Activated CD4-positive, CD25-positive, alpha-beta regulatory T cell treated with anti-CD3 and anti-CD28 coated beads, Interleukin-2, amount 50 U/mL, for 16 hours (primary cell): ENCODE measurements around the gene MON1B.
"Not testable (repeated sequence)": the region's sequence is repeated elsewhere in the genome, so short reads cannot be mapped to it uniquely, and the experiment has no call there.

Source experiments
- DNase-seq: peaks from one replicate; pipeline ENCODE4 v3.0.0-alpha.2; 2020; ENCODE audit warnings: low read depth, low spot score

The MON1B gene

DNA sequence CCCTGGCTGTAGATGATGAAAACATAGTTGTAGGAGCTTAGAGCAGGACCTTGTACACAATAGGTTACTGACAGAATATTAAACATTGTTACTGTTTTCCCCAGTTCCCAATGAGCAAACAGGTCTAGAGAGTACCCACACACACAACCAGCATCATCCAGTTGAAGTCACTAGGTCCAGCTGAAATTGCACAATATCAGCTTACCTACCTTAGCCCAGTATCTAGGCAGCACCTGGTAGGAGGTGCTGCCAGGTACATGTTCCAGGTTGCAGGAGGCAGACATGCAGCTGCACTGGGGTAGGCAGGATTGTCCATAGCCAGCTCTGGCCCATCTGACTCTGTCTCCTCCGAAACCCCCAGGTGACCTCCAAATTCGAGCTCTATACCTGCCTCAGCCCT, 6.8 kb downstream of the MON1B start:
- DNase-seq = no peak

DNA sequence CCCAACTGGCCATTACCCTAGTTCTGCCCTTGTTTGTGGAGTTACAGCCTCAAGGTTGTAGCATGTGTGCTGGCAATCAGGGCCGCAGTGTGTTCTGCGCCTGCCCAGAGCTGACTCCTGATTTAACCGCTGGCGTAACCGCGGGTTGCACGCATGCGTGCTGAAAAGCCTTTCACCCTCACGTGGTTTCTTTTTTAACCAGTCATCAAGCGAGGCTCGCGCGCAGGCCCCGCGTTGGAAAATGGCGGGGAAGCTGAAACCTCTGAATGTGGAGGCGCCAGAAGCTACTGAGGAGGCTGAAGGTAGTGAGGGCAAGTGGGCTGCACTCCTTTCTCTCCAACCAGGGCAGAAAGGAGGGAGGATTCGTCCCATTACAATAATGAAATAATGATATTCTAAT, 8.2 kb downstream of the MON1B start, which contains the start of gene SYCE1L:
Gene SYCE1L, plus strand, starts transcription at position 198 of the 400 bp plus-strand sequence. Its CDS starts 44 bp downstream, at position 242.
- no peak for DNase-seq

DNA sequence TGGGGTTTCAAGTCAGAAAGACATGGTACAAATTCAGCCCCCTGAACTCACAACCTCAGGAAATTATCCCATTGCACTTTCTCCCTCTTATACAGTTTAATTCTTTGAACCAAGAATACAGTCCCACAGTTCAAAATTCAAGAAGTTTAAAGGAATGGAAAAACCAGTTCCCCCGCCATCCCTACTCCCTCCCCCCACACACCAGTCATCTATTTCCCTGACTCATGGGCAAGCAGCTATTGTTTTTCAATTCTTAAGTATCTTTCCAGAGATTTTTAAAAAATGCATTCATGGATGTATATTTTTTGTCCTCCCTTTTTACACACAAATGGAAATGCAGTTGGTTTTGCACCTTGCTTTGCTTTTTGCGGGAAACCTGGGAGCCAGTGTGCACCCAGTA, 15.5 kb downstream of the MON1B start:
- DNase-seq = no peak

DNA sequence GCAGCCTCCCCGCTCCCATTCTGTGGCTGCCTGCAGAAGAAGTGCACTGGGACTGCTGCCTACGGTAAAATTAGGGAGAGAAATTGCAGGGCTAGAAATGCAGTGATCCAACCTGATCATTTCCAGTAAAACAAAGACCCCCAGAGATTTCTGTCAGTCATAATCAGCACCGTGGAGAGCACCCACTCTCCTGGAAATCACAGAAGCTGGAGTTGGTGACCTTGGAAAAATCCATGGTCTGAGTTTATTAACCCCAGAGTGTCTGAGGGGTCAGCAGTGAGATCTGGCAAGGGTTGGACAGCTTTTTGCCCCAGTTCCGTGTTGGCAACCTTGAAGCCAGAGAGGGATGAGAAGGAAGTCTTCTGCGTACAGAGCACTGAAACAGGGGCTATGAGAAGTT, 16.0 kb downstream of the MON1B start:
- no peak for DNase-seq

DNA sequence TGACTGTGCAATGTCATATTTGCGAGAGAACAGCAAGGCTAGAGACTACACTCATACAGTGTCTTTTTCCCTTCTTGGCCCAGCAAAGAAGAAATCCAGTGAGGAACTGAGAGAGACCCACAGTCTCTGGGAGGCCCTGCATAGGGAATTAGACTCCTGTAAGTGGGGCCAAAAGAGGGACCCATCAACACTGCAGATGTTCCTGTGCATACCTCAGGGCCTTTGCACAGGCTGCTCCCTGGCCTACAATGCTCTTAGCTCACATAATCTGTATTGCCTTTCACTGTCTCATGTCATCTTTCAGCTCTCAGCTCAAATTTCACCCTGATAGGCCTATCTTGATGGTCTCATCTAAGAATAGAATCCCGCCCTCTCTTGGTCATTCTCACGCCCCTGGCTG, 17.4 kb downstream of the MON1B start:
- no peak for DNase-seq

DNA sequence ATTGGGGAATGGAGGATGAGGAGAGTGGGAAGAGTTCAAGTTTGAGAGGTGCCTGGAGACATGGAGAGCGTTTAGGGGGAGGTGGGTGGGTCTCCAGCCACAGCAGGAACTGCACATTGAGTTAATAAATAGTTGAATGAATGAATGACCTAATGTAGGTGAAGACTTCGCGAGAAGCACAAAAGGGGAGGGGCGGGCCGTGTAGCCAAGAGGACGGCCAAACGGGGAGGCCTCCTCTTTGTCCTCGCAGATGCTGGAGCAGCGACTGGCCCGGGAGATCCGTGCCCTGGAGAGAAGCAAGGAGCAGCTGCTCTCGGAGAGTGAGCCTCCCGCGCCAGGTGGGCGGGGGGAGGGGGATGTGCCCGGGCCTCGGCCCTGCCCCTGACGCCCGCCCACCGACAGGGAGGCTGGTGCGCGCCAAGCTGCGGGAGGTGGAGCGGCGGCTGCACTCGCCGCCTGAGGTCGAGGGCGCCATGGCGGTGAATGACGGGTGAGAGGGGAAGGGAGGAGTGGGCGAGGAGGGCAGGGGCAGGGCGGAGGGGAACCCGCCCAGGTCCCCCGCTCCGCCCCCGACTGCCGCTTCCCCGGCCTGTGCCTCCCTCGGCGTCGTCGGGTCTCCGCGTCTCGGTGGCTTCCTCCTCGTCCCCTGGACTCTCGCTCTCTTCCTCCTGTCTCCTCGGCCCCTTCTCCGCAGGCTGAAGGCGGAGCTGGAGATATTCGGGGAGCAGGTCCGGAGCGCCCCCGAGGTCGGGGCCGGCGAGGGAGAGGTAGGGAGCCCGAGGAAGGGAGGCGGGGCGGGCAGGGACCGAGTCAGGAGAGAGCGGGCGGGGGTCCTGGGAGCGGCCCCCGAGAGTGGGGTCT, 21.1 kb downstream of the MON1B start:
- peak; percentile 58 for DNase-seq

DNA sequence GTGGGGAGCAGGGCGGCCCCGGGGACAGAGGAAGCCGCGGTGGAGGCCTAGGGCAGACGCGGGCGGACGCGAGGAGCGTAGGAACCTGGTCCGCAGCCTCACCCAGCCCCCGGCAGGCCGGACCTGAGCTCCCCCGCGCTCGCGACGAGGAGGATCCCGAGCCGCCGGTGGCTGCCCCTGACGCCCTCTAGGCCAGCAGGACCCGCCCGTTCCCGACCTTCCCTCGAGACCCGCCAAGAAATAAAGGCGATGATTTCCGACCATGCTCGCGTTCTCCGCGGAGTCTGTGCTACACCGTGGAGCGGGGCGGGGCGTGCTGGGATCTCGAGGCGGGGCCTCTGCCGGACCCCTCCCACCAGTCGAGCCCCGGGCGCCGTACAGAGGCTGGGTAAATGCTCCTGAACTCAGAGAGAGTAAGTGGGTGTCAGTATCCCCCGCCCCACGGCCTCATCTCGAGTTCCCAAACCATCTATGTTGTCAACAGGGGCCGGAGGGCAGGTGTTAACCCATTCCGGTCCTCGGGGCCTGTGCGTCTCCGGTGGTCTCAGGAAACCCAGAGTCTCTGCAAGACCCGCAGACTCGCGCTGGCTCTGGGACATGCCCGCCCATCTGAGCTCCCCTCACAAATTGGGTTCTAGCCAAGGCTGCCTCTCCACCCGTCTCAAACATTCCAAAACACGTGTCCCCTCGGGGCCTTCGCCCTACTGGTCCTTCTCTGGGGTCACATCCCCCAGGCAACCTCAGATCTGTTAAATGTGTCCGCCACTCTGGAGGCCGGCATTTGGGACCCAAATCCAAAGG, 22.0 kb downstream of the MON1B start:
- DNase-seq = peak; percentile 35

DNA sequence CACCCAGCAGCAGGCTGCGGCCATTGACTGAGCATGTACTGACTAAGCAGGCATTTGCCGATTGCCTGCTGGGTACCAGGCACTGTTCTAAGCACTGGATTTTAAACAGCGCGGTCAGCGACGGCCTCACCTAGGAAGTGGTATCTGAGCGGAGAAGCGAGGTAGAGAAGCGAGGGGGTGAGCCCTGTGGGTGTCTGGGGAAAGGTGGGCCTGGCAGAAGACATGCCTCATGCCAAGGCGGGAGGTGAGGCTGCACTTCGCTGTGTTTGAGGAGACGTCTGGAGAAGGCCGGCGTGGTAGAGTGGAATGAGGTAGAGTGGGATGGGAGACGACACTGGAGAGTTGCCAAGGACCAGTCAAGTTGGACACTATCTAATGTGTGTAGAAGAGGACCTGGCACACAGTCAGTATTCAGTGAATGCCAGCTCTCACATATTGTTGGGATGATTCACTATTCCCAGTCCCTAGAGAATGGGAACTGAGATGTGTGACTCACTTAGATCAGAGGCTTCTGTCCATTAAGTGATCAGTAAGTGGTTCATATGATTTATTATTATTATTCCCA, 22.6 kb downstream of the MON1B start:
- DNase-seq = no peak

DNA sequence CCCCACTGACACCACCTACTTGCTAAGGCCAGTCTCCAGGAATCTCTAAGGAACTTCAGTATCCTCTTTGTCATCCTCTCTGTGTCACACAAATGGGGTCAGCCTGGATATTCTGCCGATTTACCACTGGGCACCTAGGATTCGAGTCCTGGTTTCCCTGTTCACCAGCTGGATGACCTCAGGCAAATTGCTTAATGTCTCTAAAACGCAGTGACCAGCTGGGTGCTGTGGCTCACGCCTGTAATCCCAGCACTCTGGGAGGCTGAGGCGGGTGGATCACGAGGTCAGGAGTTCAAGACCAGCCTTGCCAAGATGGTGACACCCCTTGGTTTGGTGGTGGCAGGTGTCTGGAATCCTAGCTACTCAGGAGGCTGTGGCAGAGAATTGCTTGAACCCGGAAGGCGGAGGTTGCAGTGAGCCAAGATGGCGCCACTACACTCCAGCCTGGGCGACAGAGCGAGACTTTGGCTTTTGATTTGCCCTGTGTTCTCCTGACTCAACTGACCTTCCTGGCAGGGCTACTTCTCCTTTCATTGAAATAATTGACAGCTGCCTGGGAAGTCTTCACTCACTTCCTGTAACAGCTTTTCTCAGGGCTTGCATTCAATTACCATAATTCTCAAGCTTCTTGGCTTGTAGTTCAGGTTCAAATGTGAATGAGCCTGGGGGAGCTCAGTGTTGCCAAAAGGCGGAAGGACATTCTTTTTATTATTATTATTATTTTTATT, 23.6 kb downstream of the MON1B start:
- no peak for DNase-seq

DNA sequence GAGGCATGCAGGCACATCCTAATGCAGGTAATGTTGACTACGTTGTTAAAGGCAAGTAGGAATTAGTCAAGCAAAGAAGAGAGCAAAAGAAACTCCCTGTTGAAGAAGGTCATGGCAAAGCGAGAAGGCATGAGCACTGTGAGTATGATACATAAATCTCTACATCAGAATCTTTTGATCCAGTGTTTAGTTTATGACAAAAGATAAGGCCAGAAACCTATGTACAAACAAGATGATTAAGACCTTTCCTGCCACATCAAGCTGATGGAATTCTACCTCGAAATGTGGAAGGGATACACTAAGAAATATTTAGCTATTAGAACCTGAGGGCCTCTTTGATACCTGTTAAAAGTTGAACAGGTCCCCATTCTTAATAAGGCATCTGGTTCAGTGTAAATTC, 28.4 kb downstream of the MON1B start:
- DNase-seq = no peak

DNA sequence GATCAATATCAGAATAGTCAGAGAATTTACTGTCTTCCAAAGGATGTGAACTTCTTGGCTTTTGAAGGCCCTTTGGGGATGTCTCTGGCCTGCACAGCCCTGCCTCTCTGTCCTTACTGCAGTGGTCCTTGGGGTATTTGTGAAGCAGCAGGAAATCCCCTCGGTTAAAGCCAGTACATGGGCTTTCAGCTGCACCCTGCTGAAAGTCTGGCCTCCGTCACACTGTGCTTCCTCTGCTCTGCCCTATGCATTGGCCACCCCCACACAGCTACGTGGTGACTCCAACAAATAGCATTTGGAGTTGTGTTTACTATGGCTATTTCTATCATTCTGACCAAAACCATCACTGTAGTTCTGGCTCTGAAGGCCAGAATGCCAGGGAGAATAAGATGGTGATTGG, 29.4 kb downstream of the MON1B start:
- no peak for DNase-seq

DNA sequence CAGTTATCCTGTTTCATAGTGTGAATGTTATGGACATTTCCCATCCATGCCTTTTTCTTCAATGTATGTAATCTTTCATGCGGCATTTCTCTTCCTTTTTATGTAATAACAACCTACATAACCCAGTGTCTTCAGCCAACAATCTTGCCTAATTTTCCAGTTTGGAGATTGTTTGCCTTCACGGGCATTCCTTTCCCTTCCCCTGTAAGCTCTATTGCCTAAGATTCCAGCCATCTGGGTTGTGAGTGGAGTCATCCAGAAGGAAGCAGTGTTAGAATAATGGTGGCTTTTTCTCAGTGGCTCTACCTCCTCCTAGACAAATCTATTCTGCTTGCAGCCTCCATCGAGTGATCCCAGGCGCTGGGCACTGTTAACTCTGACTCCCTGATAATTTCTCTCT, 30.5 kb downstream of the MON1B start:
- no peak for DNase-seq

DNA sequence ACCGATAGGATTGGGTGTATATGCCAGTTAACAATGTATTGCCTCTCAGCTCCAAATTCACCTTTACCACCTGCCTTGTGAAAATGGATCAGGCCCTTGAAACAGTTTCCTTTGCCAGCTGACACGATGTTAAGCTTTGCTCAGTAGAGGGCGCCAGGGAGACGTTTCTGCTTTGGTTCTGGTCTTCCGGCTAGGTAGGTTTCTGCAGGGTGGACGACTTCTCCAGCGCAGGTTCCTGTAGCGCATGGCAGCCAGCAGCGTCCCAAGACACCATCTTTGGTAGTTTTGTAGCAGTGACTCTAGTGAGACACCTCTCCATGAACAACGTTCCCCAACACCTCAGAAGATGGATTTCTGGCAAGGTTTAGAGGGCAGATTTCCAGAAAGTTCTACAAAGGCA, 32.2 kb downstream of the MON1B start:
- DNase-seq = no peak

DNA sequence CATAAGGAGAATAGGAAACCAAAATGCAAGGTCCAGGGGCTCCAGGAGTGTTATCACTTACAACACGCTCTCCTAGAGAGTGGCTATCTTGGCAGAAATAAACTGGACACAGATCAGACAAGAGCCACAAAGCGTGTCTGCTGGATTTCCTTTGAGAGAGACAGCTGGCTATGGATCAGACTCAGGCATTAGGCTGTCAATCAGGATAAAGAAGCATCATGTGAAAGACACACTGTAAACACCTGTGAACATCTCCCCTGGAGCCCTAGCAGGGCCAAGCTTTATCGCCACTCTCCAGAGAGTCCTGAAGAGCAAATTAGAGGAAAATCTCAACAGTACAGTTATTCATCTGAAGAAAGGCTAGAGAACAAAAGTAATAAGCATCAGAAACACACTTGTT, 34.2 kb downstream of the MON1B start:
- DNase-seq = no peak

DNA sequence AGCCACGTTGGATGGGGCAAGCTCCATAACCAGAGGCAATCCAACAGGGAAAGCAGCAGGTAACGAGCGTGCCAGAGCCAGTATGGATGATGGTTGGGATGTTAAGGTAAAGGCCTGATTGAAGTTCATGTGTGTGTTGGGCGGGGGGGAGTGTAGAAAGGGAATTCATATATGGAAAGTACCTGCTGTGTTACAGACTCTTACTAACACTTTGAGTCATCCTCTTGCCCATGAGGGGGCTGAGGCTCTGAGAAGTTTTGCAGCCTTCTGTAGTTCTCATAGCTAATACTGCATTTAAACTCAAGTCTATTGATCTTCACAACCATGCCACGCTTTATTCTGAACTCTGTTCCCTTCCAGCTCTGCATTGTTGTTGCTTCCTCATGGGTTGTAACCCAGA, 36.8 kb downstream of the MON1B start:
- DNase-seq = no peak

DNA sequence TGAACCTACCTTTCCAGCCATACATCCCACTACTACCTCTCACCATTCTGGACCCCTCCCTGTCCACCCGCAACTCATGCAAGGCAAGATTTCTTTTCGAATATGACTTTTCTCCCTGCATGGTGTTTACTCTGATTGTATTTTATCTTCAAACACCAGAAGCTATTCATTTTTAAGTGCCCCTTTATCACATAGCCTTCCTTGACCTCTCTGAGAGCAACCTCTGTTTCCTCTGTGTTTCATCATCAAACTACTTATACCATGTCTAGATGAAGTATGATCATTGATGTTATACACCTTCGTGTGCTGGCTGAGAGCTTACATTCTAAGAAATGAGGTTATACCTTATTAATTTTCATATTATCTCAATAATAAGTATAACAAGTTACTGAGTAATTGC, 40.1 kb downstream of the MON1B start:
- no peak for DNase-seq

DNA sequence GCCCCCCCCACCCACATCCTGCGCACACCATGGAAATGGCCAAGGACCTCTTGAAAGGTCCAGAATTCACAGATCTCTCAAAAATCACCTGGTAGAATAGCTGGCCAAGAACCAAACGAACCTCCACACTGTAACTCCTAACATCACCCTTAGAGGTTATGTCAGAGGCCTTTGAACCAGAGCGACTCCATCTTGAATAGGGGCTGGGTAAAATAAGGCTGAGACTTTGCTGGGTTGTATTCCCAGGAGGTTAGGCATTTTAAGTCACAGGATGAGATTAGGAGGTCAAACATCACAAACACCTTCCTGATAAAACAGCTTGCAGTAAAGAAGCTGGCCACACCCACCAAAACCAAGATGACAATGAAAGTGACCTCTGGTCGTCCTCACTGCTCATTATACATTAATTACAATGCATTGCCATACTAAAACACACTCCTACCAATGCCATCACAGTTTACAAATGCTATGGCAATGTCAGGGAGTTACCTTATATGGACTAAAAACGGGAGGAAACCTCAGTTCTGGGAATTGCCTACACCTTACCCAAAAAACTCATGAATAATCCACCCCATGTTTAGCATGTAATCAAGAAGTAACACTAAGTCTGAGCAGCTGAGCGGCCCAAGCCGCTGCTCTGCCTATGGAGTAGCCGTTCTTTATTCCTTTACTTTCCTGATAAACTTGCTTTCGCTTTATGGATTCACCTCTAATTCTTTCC, 43.0 kb downstream of the MON1B start:
- DNase-seq = no peak

DNA sequence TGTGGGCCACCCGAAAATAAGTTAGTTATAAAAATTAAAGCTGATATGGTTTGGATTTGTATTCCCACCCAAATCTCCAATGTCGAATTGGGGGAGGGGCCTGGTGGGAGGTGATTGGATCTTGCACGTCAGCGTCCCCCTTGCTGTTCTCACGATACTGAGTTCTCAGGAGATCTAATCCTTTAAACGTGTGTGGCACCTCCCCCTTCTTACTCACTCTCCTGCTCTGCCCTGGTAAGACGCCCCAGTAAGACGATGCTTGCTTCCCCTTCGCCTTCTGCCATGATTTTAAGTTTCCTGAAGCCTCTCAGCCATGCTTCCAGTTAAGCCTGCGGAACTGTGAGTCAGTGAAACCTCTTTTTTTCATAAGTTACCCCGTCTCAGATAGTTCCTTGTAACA, 43.6 kb downstream of the MON1B start:
- DNase-seq = no peak

DNA sequence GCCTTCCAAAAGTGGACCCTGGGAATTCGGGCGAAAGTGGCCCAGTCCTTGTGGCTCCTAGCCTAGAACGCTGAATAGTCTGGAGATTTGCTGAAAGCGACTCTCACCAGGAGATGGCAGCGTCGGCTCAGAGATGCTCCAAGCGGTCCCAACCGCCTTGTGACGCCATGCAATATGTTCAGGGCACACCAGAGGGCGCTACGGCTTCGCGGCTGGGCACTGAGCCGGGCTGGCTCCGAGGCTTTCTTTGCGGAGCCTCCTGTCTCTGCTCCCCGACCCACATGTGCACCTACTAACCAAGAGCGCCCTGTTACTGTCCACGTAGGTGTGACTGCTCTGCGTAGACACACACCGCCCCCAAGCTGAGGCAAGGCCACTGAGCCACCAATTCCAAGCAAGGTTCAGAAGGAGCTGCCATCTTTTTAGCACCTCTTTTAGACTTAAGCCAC, 45.1 kb downstream of the MON1B start:
- peak; percentile 69 for DNase-seq

DNA sequence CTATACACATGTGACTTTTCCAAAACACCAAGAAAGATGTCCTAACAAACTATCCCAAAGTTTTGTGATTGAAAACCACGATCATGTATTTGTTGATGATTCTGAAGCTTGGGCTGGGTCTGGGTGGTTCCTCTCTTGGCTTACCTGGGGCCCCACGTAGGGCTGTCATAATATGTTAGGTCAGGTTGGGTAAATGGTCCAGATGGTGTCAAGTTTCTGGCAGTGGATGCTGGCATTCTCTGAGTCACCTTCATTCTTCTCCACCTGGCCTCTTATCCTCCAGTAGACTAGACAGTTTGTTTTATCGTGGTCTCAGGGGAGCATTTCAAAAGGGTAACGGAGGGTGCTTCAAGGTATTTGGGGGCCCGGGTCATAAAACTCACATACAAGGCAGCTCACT, 47.6 kb downstream of the MON1B start:
- DNase-seq = no peak

DNA sequence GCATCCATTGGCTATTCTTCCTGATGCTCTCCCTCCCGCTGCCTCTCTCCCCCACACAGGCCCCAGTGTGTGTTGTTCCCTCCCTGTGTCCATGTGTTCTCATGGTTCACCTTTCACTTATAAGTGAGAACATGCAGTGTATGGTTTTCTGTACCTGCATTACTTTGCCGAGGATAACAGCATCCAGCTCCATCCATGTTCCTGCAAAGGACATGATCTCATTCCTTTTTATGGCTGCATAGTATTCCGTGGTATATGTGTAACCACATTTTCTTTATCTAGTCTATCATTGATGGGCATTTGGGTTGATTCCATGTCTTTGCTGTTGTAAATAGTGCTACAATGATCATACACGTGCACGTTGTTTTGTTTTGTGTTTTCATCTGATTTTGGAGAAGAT, 51.5 kb downstream of the MON1B start:
- DNase-seq = not testable (repeated sequence)
